ENCODE measurements around the gene PCOLCE2.

DNA sequence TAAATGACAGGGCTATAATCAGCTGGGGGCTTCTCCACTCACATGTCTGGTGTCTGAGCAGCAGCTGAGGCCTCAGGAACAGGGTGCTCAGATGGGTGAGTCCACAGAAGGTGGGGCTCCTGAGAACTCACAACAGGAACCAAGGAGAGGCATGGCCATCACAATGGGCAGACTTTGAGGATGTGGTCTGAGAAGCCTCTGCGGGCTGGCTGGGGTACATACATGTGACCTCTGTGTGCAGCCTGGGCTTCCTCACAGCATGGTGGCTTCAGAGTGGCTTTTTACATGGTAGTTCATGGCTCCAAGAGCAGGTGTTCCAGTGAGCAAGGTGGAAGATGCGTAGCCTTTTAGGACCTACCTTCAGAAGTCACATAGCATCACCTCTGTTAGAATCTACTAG, 106.3 kb downstream of the PCOLCE2 start:
- TF ChIP-seq, protein P1, sequence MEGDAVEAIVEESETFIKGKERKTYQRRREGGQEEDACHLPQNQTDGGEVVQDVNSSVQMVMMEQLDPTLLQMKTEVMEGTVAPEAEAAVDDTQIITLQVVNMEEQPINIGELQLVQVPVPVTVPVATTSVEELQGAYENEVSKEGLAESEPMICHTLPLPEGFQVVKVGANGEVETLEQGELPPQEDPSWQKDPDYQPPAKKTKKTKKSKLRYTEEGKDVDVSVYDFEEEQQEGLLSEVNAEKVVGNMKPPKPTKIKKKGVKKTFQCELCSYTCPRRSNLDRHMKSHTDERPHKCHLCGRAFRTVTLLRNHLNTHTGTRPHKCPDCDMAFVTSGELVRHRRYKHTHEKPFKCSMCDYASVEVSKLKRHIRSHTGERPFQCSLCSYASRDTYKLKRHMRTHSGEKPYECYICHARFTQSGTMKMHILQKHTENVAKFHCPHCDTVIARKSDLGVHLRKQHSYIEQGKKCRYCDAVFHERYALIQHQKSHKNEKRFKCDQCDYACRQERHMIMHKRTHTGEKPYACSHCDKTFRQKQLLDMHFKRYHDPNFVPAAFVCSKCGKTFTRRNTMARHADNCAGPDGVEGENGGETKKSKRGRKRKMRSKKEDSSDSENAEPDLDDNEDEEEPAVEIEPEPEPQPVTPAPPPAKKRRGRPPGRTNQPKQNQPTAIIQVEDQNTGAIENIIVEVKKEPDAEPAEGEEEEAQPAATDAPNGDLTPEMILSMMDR (IDR thresholded peaks at IDR 0.05; ENCODE audit: insufficient read depth, low read depth, low read length) = no peak
- TF ChIP-seq EZH2 (IDR thresholded peaks at IDR 0.05; ENCODE audit: insufficient read depth, low read length) = no peak

Measured in astrocyte (in vitro differentiated cells and primary cell).